HG02588 (cell line): ENCODE results near the gene CRELD2.

Source experiments
- ATAC-seq: cut with Tn5 transposase; IDR thresholded peaks from one replicate; pipeline ENCODE4 v1.9.1; 2021; ENCODE audit warnings: mild to moderate bottlenecking, moderate library complexity; ENCODE audit not compliant: unreplicated experiment

CRELD2 gene

GRCh38 chr22:49955581-49956417 lies 37.4 kb downstream of the CRELD2 start:
- ATAC-seq = no peak

GRCh38 chr22:49956418-49956770 lies 38.0 kb downstream of the CRELD2 start:
- no peak for ATAC-seq

GRCh38 chr22:49956914-49957825 lies 38.7 kb downstream of the CRELD2 start:
- no peak for ATAC-seq

- no peak for ATAC-seq
These were observed 39.5 kb downstream of the CRELD2 start for GRCh38 chr22:49957826-49958365.

GRCh38 chr22:49958366-49958921 lies 40.0 kb downstream of the CRELD2 start:
- no peak for ATAC-seq

GRCh38 chr22:49958931-49959781 lies 40.7 kb downstream of the CRELD2 start:
- ATAC-seq = no peak

GRCh38 chr22:49959782-49960158 lies 41.3 kb downstream of the CRELD2 start:
- ATAC-seq = peak; percentile 1

- peak; percentile 56 for ATAC-seq
These were observed 41.9 kb downstream of the CRELD2 start, which contains the start of gene PIM3 for GRCh38 chr22:49960159-49961004. TSS of gene PIM3 (plus strand) at chr22:49960772. CDS start at chr22:49960948, 176 bp downstream.

GRCh38 chr22:49961005-49961600 lies 42.7 kb downstream of the CRELD2 start:
- ATAC-seq = peak; percentile 0

- ATAC-seq = no peak
These were observed 43.2 kb downstream of the CRELD2 start for GRCh38 chr22:49961601-49962011.

- ATAC-seq = no peak
These were observed 43.7 kb downstream of the CRELD2 start for GRCh38 chr22:49962012-49962750.

- no peak for ATAC-seq
These were observed 44.6 kb downstream of the CRELD2 start for GRCh38 chr22:49962751-49963646.

- no peak for ATAC-seq
These were observed 45.2 kb downstream of the CRELD2 start for GRCh38 chr22:49963647-49964026.

GRCh38 chr22:49964136-49965090 lies 46.0 kb downstream of the CRELD2 start:
- ATAC-seq = no peak

- ATAC-seq = no peak
These were observed 46.9 kb downstream of the CRELD2 start for GRCh38 chr22:49965091-49966040.
